Esophagus muscularis mucosa (tissue), 4 donors: ENCODE data around the gene SLC35F6. TPM values are rescaled to one million over a fixed set of nuclear protein-coding genes. Genes with fewer than 3 reads are reported as not detected.
"Not testable (repeated sequence)": the region's sequence is repeated elsewhere in the genome, so short reads cannot be mapped to it uniquely, and the experiment has no call there.

Experiments used
- DNase-seq: peaks from one replicate; pipeline ENCODE4 v3.0.0-alpha.2; 2017; ENCODE audit errors: extremely low spot score
- H3K27ac ChIP-seq, 4 donors: fragments of 200-600 bp; sonication (generic); replicated peaks in 1 of 4; 1 replicate in 3 of 4; 2 replicates in 1 of 4; pipeline ENCODE4 v1.5.1; 2016 to 2019; ENCODE audit warnings: mild to moderate bottlenecking in 1 of 4
- H3K27me3 ChIP-seq, 4 donors: fragments of 200-600 bp; sonication (generic); one replicate each; pipeline versions ENCODE4 v1.5.1 to v1.6.0; 2016 to 2019
- H3K36me3 ChIP-seq, 4 donors: fragments of 200-600 bp; sonication (generic); one replicate each; pipeline ENCODE4 v1.5.1; 2016 to 2019
- H3K4me1 ChIP-seq, 4 donors: fragments of 200-600 bp; sonication (generic); one replicate each; pipeline ENCODE4 v1.5.1; 2016 to 2019
- H3K4me3 ChIP-seq, 4 donors: fragments of 200-600 bp; sonication (generic); 1 replicate in 2 of 4; 2 replicates in 2 of 4; pipeline ENCODE4 v1.5.1; 2016 to 2019; ENCODE audit warnings: mild to moderate bottlenecking in 4 of 4, moderate library complexity in 1 of 4
- H3K9me3 ChIP-seq, 4 donors: fragments of 200-600 bp; sonication (generic); 1 replicate in 3 of 4; 2 replicates in 1 of 4; pipeline ENCODE4 v1.5.1; 2016 to 2019
- EP300 ChIP-seq: sonication (generic); formaldehyde crosslinking; IDR thresholded peaks from one replicate; pipeline ENCODE4 v1.6.1; 2017; ENCODE audit warnings: antibody characterized with exemption
- POLR2A ChIP-seq: fragments of 450-650 bp; IDR thresholded peaks from one replicate; pipeline ENCODE4 v1.6.1; 2017; ENCODE audit warnings: antibody characterized with exemption, moderate library complexity, mild to moderate bottlenecking, low read depth
- POLR2AphosphoS5 ChIP-seq, 2 donors: sonication (generic); formaldehyde crosslinking; IDR thresholded peaks; one replicate each; pipeline ENCODE4 v1.6.1; 2017; ENCODE audit warnings: antibody characterized with exemption in 2 of 2
- WGBS: methylation state at CpG from one replicate; pipeline ENCODE4 v1.1.5; 2018; 5-methylcytosine and 5-hydroxymethylcytosine counted together
- intact Hi-C: fragments of 100-400 bp; cut with DNase I; formaldehyde crosslinking; loops from one replicate; pipeline ENCODE4 v1.15.1; 2023
- total RNA-seq, 4 donors: library from RNA; depleted of rRNA; stranded (reverse); fragments of >200 nt; gene quantifications; one replicate each; pipeline versions ENCODE4 v1.1.0 to v1.2.1, GENCODE V29; 2016
- TF ChIP-seq, protein P1 (sequence below), 3 experiments: fragments of 200-600 bp in 2 of 3; fragments of 450-650 bp in 1 of 3; sonication (generic) in 2 of 3; IDR thresholded peaks; one replicate each; pipeline ENCODE4 v1.5.1; 2017 to 2019; ENCODE audit warnings: antibody characterized with exemption in 3 of 3, mild to moderate bottlenecking in 2 of 3, moderate library complexity in 1 of 3

Gene SLC35F6
- total RNA-seq, 4 donors from 2014 or later = 31.6 to 50.7 (median 41.3) TPM

DNA sequence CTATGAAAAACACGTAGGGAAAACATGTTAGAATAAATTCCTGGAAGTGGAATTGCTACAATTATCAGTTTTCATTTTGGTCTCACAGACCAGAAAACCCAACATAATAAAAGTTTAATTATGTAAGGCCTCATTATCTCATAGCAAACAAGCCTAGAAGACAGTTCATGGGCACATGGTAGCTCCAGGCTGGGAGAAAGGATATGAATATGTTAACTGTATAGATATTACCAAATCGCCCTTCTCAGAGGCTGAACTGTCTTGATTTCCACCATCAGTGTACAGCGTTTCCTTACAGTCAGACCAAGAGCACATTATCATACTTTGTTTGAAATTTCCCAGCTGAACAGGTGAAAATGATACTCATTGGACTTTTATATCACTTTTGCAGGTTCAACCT lies 17.1 kb upstream of the SLC35F6 start:
- Histone ChIP-seq H3K36me3 (no peaks in the 10 kb centered on the region), H3K27me3 (no peaks in the 10 kb centered on the region), H3K27ac (no peak overlapping the region), H3K9me3 (no peaks in the 10 kb centered on the region), H3K4me1 (peaks cover 0 to 6% (median 2%) of the 10 kb centered on the region in 4 donors), H3K4me3 (no peak overlapping the region)
- WGBS = 75% methylated on average over 3 of the region's 3 CpGs
- intact Hi-C loops = no loop called here
- no peak for TF ChIP-seq POLR2A
- TF ChIP-seq POLR2AphosphoS5 (IDR thresholded peaks at IDR 0.05) = no peak
- no peak for TF ChIP-seq EP300
- TF ChIP-seq, protein P1, sequence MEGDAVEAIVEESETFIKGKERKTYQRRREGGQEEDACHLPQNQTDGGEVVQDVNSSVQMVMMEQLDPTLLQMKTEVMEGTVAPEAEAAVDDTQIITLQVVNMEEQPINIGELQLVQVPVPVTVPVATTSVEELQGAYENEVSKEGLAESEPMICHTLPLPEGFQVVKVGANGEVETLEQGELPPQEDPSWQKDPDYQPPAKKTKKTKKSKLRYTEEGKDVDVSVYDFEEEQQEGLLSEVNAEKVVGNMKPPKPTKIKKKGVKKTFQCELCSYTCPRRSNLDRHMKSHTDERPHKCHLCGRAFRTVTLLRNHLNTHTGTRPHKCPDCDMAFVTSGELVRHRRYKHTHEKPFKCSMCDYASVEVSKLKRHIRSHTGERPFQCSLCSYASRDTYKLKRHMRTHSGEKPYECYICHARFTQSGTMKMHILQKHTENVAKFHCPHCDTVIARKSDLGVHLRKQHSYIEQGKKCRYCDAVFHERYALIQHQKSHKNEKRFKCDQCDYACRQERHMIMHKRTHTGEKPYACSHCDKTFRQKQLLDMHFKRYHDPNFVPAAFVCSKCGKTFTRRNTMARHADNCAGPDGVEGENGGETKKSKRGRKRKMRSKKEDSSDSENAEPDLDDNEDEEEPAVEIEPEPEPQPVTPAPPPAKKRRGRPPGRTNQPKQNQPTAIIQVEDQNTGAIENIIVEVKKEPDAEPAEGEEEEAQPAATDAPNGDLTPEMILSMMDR (IDR thresholded peaks at IDR 0.05) = no peak
- no peak for DNase-seq

GRCh38 chr2:26749787-26750420 lies 14.2 kb upstream of the SLC35F6 start:
- H3K27ac ChIP-seq = not testable (repeated sequence)

GRCh38 chr2:26750467-26750866 lies 13.6 kb upstream of the SLC35F6 start:
- intact Hi-C loops, H3K27me3 ChIP-seq, H3K9me3 ChIP-seq, H3K36me3 ChIP-seq, H3K27ac ChIP-seq, DNase-seq, H3K4me3 ChIP-seq, H3K4me1 ChIP-seq: not testable (repeated sequence)
- 90% methylated on average over 11 of the region's 11 CpGs for WGBS

More at GRCh38 chr2:26749787-26750420, 14.2 kb upstream of the SLC35F6 start:
- H3K27me3 ChIP-seq, H3K36me3 ChIP-seq, DNase-seq, intact Hi-C loops, H3K4me3 ChIP-seq, H3K9me3 ChIP-seq, H3K4me1 ChIP-seq: not testable (repeated sequence)
- 58% methylated on average over 8 of the region's 8 CpGs for WGBS

DNA sequence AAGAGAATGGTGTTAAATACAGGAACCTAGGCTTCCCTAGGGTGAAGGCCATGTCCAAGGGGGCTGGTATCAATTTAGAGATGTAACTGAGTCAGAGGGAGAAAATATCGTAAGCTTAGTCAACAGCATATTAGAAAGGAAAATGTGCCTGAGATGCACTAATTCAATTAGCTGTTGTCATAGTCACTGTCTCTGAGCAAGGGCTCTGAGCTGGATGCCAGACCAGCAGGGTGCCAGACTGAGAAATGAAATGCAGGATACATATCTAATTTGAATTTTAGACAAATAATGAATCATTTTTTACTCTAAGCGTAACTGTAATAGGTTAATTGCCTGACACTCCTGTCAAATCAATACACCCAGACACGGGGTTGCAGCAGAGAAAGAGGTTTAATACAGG lies 11.4 kb upstream of the SLC35F6 start:
- no peaks in the 10 kb centered on the region for H3K27me3 ChIP-seq
- H3K4me3 ChIP-seq = no peak overlapping the region
- TF ChIP-seq, protein P1 (IDR thresholded peaks at IDR 0.05) = no peak
- TF ChIP-seq EP300 (no peak), POLR2AphosphoS5 (IDR thresholded peaks at IDR 0.05) (no peak), POLR2A (no peak)
- WGBS = 76% methylated on average over 3 of the region's 3 CpGs
- no peak for DNase-seq
- peaks cover 0 to 5% (median 3%) of the 10 kb centered on the region in 4 donors for H3K4me1 ChIP-seq
- H3K9me3 ChIP-seq = no peaks in the 10 kb centered on the region
- no peaks in the 10 kb centered on the region for H3K36me3 ChIP-seq
- no peak overlapping the region for H3K27ac ChIP-seq
- intact Hi-C loops = no loop called here

DNA sequence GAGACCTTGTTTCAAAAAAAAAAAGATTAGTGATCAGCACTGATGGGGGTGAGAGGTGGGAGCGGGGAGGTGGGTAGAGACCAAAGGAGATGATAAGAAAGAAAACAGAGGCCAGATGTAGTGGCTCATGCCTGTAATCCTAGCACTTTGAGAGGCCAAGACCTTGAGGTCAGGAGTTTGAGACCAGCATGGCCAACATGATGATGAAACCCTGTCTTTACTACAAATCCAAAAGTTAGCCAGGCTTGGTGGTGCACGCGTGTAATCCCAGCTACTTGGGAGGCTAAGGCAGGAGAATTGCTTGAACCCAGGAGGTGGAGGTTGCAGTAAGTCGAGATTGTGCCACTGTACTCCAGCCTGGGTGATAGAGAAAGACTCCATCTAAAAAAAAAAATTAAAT lies 9.5 kb upstream of the SLC35F6 start:
- no peak overlapping the region for H3K4me3 ChIP-seq
- 91% methylated on average over 4 of the region's 4 CpGs for WGBS
- no peaks in the 10 kb centered on the region for H3K36me3 ChIP-seq
- DNase-seq = no peak
- H3K4me1 ChIP-seq = peaks cover 8 to 16% (median 15%) of the 10 kb centered on the region in 4 donors
- no peaks in the 10 kb centered on the region for H3K27me3 ChIP-seq
- intact Hi-C loops = no loop called here
- no peak for TF ChIP-seq POLR2AphosphoS5 (IDR thresholded peaks at IDR 0.05)
- no peak for TF ChIP-seq POLR2A
- no peak for TF ChIP-seq EP300
- TF ChIP-seq, protein P1 (IDR thresholded peaks at IDR 0.05) = no peak
- H3K9me3 ChIP-seq = no peaks in the 10 kb centered on the region
- H3K27ac ChIP-seq = no peak overlapping the region
